Ishikawa (cell line): ENCODE measurements around the gene EFHC1.
A peak's percentile ranks its signal among the peaks of the same experiment; 100 is the strongest.

ENCODE experiments used
- CEBPB ChIP-seq: IDR thresholded peaks from 2 replicates; pipeline ENCODE4 v1.6.1; 2012
- CREB1 ChIP-seq: IDR thresholded peaks from 2 replicates; pipeline ENCODE4 v1.6.1; 2012; ENCODE audit warnings: low read depth
- EGR1 ChIP-seq: IDR thresholded peaks from 2 replicates; pipeline ENCODE4 v1.6.1; 2012
- EP300 ChIP-seq: IDR thresholded peaks from 2 replicates; pipeline ENCODE4 v1.6.1; 2012; ENCODE audit warnings: borderline replicate concordance
- FOXM1 ChIP-seq: IDR thresholded peaks from 2 replicates; pipeline ENCODE4 v1.6.1; 2012; ENCODE audit warnings: low read depth, borderline replicate concordance
- NFIC ChIP-seq: IDR thresholded peaks from 2 replicates; pipeline ENCODE4 v1.6.1; 2012
- RAD21 ChIP-seq: IDR thresholded peaks from 2 replicates; pipeline ENCODE4 v1.6.1; 2012; ENCODE audit warnings: low read depth
- REST ChIP-seq: IDR thresholded peaks from 2 replicates; pipeline ENCODE4 v1.6.1; 2012; ENCODE audit warnings: low read depth, mild to moderate bottlenecking
- TAF1 ChIP-seq: IDR thresholded peaks from 2 replicates; pipeline ENCODE4 v1.6.1; 2012; ENCODE audit warnings: low read depth, mild to moderate bottlenecking
- TCF12 ChIP-seq: IDR thresholded peaks from 2 replicates; pipeline ENCODE4 v1.6.1; 2012; ENCODE audit warnings: low read depth
- TEAD4 ChIP-seq: IDR thresholded peaks from 2 replicates; pipeline ENCODE4 v1.6.1; 2012
- YY1 ChIP-seq: IDR thresholded peaks from 2 replicates; pipeline ENCODE4 v1.6.1; 2012; ENCODE audit warnings: low read depth
- ZBTB7A ChIP-seq: IDR thresholded peaks from 2 replicates; pipeline ENCODE4 v1.6.1; 2012; ENCODE audit warnings: low read depth
- TF ChIP-seq, protein P1 (sequence below): IDR thresholded peaks from 2 replicates; pipeline ENCODE4 v1.6.1; 2012
- TF ChIP-seq, protein P2 (sequence below): IDR thresholded peaks from 2 replicates; pipeline ENCODE4 v1.6.1; 2012

EFHC1 gene

GRCh38 chr6:52516943-52517342, 96.8 kb downstream of the EFHC1 start:
- TF ChIP-seq NFIC, result no peak

DNA sequence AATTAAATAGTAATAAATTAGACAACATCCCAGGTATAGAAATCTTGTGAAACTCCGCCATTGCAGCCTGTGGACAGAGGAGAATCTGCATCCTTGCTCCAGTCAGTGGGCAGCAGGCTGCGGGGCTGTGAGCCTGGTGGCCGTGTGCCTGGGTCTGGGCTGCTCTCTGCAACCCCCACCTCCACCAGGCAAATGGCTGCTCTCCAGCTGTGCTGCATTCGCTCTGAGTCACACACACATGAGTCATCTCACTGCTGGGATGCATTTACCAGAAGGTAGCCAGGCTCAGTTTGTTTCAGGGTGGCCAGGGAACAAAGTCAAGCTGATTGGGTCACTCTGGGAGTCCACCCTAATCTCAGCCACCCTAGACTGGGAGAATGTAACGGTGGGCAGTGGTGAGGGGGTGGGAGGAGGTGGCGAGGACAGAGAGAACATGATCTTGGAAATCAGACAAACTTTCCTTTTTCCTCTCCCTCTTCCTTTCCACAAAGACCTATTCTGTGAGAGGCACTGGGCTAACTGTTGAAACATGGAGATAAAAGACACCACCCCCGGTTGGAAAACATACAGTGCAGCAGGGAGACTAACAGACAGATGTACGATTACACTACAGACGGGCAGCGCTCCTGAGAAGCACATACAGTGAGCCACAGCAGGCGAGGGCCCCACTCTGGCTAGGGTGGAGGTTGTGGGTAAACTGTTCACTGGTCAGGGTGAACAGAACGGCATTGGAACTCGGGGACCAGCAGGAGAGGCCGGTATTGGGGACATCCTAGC, 97.5 kb downstream of the EFHC1 start:
- TF ChIP-seq TAF1, result no peak
- TF ChIP-seq NFIC, result peak; percentile 65
- no peak for TF ChIP-seq FOXM1
- TF ChIP-seq EP300, result 0 out of 2 replicates have a peak, but pooled peaks have one; percentile 16
- no peak for TF ChIP-seq CEBPB
- TF ChIP-seq YY1, result peak; percentile 73
- TF ChIP-seq RAD21, result no peak
- TF ChIP-seq, protein P1, sequence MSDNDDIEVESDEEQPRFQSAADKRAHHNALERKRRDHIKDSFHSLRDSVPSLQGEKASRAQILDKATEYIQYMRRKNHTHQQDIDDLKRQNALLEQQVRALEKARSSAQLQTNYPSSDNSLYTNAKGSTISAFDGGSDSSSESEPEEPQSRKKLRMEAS, result no peak
- TF ChIP-seq TEAD4, result peak; percentile 45; the same call in 1 of the 2 replicates
- TF ChIP-seq ZBTB7A, result no peak
- TF ChIP-seq EGR1, result no peak
- peak; percentile 74; the same call in 1 of the 2 replicates for TF ChIP-seq TCF12
- TF ChIP-seq REST, result no peak
- TF ChIP-seq, protein P2, sequence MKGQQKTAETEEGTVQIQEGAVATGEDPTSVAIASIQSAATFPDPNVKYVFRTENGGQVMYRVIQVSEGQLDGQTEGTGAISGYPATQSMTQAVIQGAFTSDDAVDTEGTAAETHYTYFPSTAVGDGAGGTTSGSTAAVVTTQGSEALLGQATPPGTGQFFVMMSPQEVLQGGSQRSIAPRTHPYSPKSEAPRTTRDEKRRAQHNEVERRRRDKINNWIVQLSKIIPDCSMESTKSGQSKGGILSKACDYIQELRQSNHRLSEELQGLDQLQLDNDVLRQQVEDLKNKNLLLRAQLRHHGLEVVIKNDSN, result no peak
- TF ChIP-seq CREB1, result no peak

DNA sequence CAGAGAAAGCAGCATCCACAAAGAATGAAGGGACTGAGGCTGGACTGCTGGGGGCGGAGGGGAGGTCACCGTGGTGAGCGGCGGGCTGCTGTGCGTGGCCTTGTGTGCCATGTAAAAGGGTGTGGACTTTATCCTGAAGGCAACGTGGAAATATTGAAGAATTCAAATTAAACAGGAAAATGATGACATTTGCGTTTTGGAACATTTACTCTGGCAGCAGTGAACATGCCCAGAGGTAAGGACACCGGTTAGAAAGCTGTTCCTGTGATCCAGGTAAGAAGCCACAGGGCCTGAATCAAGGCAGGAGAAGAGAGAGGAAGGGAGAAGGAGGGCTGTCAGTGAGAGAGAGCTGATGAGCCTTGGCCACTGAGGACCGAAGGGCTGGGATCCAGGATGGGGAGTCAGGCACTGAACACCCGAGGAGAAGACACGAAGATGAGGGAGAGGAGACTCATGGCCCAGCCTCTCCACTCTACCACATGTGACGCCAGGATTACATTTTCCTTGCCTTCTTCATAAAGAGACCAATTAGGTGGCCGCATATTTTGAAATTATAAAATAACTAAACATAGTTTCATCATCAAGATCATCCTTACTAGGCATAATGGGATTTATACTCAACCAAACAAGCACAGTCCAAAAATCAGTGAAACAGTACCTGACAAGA, 98.3 kb downstream of the EFHC1 start:
- no peak for TF ChIP-seq TAF1

DNA sequence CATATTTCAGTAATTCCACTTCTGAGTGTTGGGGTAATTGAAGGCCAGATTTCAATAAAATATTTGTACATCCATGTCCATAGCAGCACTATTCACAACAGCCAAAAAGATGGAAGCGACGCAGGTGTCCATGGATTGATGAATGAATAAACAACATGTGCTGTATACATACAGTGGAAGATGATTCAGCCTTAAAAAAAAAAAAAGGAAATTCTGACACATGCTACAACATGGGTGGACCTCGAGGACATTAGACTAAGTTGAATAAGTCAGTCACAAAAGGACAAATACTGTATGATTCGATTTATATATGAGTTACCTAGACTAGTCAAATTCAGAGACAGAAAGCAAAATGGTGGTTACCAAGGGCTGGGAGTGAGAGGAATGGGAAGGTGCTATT, 99.5 kb downstream of the EFHC1 start:
- no peak for TF ChIP-seq TAF1
- TF ChIP-seq TCF12, result no peak
- no peak for TF ChIP-seq TEAD4
- TF ChIP-seq RAD21, result no peak
- TF ChIP-seq FOXM1, result no peak
- TF ChIP-seq YY1, result no peak

GRCh38 chr6:52522151-52522626, 102.0 kb downstream of the EFHC1 start:
- no peak for TF ChIP-seq RAD21
- no peak for TF ChIP-seq EP300
- TF ChIP-seq YY1, result no peak
- TF ChIP-seq FOXM1, result no peak
- TF ChIP-seq, protein P1, result no peak
- no peak for TF ChIP-seq EGR1
- no peak for TF ChIP-seq TCF12
- TF ChIP-seq, protein P2, result no peak
- TF ChIP-seq CEBPB, result no peak
- no peak for TF ChIP-seq TAF1
- TF ChIP-seq REST, result no peak

- TF ChIP-seq EP300 (no peak), REST (no peak), NFIC (no peak), TCF12 (no peak), ZBTB7A (no peak), YY1 (no peak), CEBPB (no peak), FOXM1 (no peak), TEAD4 (no peak), TAF1 (no peak), EGR1 (no peak), CREB1 (no peak), RAD21 (no peak)
- TF ChIP-seq, protein P1, result no peak
- TF ChIP-seq, protein P2, result no peak
Measured at GRCh38 chr6:52522655-52523054, 102.5 kb downstream of the EFHC1 start.
